Uterus (tissue), 2 donors: Measurements from ENCODE around the gene CELF4.

Experiments used
- POLR2A ChIP-seq, 2 donors: fragments of 450-650 bp; IDR thresholded peaks; one replicate each; pipeline ENCODE4 v1.6.1; 2016; ENCODE audit warnings: antibody characterized with exemption in 2 of 2, mild to moderate bottlenecking in 1 of 2, moderate library complexity in 1 of 2
- TF ChIP-seq, protein P1 (sequence below), 4 experiments: fragments of 200-600 bp in 2 of 4; fragments of 450-650 bp in 2 of 4; sonication (generic) in 2 of 4; IDR thresholded peaks; one replicate each; pipeline ENCODE4 v1.5.1; 2016 to 2019; ENCODE audit warnings: antibody characterized with exemption in 4 of 4, mild to moderate bottlenecking in 2 of 4, moderate library complexity in 1 of 4

DNA sequence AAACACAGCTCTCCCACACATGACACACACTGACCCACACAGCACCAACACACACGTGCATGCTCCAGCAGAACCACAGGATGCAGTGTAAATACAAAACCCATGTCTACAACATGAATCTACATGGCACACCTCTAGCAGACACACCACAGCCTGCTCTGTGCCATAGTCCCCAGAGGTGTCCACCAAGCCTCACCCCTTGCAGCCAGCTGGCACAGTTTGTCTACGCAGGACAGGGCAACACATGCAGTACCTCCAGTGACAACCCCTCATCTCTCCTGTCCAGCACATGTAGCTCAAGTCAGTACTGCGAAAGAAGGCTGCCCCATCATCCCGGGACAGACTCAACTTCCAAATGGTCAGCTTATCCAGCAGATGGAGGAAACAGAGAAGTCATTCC, 18.9 kb downstream of the CELF4 start:
- TF ChIP-seq, protein P1, sequence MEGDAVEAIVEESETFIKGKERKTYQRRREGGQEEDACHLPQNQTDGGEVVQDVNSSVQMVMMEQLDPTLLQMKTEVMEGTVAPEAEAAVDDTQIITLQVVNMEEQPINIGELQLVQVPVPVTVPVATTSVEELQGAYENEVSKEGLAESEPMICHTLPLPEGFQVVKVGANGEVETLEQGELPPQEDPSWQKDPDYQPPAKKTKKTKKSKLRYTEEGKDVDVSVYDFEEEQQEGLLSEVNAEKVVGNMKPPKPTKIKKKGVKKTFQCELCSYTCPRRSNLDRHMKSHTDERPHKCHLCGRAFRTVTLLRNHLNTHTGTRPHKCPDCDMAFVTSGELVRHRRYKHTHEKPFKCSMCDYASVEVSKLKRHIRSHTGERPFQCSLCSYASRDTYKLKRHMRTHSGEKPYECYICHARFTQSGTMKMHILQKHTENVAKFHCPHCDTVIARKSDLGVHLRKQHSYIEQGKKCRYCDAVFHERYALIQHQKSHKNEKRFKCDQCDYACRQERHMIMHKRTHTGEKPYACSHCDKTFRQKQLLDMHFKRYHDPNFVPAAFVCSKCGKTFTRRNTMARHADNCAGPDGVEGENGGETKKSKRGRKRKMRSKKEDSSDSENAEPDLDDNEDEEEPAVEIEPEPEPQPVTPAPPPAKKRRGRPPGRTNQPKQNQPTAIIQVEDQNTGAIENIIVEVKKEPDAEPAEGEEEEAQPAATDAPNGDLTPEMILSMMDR (IDR thresholded peaks at IDR 0.05): no peak
- no peak for TF ChIP-seq POLR2A (IDR thresholded peaks at IDR 0.05)
